ENCODE data around the gene COX6B2.

Gene COX6B2

GRCh38 chr19:55385724-55386492 is 31.4 kb upstream of the COX6B2 start, which contains the start of gene RPL28 (continued):
- no peak for TF ChIP-seq ZNF248 (tag by site-specific recombination; IDR thresholded peaks at IDR 0.05)
- TF ChIP-seq GLIS2 (tag by site-specific recombination; IDR thresholded peaks at IDR 0.05) = no peak
- TF ChIP-seq ZNF670 (tag by site-specific recombination; IDR thresholded peaks at IDR 0.05; ENCODE audit: low read depth) = no peak
- TF ChIP-seq ZNF701 (tag by site-specific recombination; IDR thresholded peaks at IDR 0.05) = no peak
- TF ChIP-seq KLF17 (tag by site-specific recombination; IDR thresholded peaks at IDR 0.05) = peak; percentile 47; the same call in 1 of the 2 replicates
- TF ChIP-seq SCRT1 (tag by site-specific recombination; IDR thresholded peaks at IDR 0.05; ENCODE audit: borderline replicate concordance) = no peak
- TF ChIP-seq ZNF654 (tag by site-specific recombination; IDR thresholded peaks at IDR 0.05; ENCODE audit: low read depth) = no peak
- TF ChIP-seq ZNF221 (tag by site-specific recombination; IDR thresholded peaks at IDR 0.05; ENCODE audit: borderline replicate concordance) = no peak
- no peak for TF ChIP-seq OSR2 (tag by site-specific recombination; IDR thresholded peaks at IDR 0.05)
- TF ChIP-seq GLIS1 (tag by site-specific recombination; IDR thresholded peaks at IDR 0.05) = no peak
- TF ChIP-seq, protein P1, sequence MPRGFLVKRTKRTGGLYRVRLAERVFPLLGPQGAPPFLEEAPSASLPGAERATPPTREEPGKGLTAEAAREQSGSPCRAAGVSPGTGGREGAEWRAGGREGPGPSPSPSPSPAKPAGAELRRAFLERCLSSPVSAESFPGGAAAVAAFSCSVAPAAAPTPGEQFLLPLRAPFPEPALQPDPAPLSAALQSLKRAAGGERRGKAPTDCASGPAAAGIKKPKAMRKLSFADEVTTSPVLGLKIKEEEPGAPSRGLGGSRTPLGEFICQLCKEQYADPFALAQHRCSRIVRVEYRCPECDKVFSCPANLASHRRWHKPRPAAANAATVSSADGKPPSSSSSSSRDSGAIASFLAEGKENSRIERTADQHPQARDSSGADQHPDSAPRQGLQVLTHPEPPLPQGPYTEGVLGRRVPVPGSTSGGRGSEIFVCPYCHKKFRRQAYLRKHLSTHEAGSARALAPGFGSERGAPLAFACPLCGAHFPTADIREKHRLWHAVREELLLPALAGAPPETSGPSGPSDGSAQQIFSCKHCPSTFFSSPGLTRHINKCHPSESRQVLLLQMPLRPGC (tag by site-specific recombination; IDR thresholded peaks at IDR 0.05) = peak; percentile 22; the same call in 1 of the 2 replicates
- peak; percentile 73; the same call in 1 of the 2 replicates for TF ChIP-seq ZNF792 (tag by site-specific recombination; IDR thresholded peaks at IDR 0.05)
- no peak for TF ChIP-seq ZNF138 (tag by site-specific recombination; IDR thresholded peaks at IDR 0.05; ENCODE audit: borderline replicate concordance)
- TF ChIP-seq ZNF214 (tag by site-specific recombination; IDR thresholded peaks at IDR 0.05; ENCODE audit: borderline replicate concordance) = no peak
- no peak for TF ChIP-seq ZNF37A (tag by site-specific recombination; IDR thresholded peaks at IDR 0.05)
- 0 out of 2 replicates have a peak, but pooled peaks have one; percentile 33 for TF ChIP-seq RBAK (tag by site-specific recombination; IDR thresholded peaks at IDR 0.05)
- TF ChIP-seq ZNF26 (tag by site-specific recombination; IDR thresholded peaks at IDR 0.05) = no peak
- TF ChIP-seq CTCF (tag by site-specific recombination; IDR thresholded peaks at IDR 0.05) = 0 out of 2 replicates have a peak, but pooled peaks have one; percentile 31
- peak; percentile 77 for TF ChIP-seq ZNF629 (tag by site-specific recombination; IDR thresholded peaks at IDR 0.05)
- TF ChIP-seq SCRT2 (tag by site-specific recombination; IDR thresholded peaks at IDR 0.05) = no peak
- peak; percentile 54; the same call in 1 of the 2 replicates for TF ChIP-seq ZNF639 (tag by site-specific recombination; IDR thresholded peaks at IDR 0.05)
- TF ChIP-seq, protein P2, sequence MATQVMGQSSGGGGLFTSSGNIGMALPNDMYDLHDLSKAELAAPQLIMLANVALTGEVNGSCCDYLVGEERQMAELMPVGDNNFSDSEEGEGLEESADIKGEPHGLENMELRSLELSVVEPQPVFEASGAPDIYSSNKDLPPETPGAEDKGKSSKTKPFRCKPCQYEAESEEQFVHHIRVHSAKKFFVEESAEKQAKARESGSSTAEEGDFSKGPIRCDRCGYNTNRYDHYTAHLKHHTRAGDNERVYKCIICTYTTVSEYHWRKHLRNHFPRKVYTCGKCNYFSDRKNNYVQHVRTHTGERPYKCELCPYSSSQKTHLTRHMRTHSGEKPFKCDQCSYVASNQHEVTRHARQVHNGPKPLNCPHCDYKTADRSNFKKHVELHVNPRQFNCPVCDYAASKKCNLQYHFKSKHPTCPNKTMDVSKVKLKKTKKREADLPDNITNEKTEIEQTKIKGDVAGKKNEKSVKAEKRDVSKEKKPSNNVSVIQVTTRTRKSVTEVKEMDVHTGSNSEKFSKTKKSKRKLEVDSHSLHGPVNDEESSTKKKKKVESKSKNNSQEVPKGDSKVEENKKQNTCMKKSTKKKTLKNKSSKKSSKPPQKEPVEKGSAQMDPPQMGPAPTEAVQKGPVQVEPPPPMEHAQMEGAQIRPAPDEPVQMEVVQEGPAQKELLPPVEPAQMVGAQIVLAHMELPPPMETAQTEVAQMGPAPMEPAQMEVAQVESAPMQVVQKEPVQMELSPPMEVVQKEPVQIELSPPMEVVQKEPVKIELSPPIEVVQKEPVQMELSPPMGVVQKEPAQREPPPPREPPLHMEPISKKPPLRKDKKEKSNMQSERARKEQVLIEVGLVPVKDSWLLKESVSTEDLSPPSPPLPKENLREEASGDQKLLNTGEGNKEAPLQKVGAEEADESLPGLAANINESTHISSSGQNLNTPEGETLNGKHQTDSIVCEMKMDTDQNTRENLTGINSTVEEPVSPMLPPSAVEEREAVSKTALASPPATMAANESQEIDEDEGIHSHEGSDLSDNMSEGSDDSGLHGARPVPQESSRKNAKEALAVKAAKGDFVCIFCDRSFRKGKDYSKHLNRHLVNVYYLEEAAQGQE (tag by site-specific recombination; IDR thresholded peaks at IDR 0.05) = 0 out of 2 replicates have a peak, but pooled peaks have one; percentile 9
- no peak for TF ChIP-seq ZNF514 (tag by site-specific recombination; IDR thresholded peaks at IDR 0.05)
- TF ChIP-seq ZNF211 (tag by site-specific recombination; IDR thresholded peaks at IDR 0.05; ENCODE audit: low read depth) = no peak
- no peak for TF ChIP-seq ZNF510 (tag by site-specific recombination; IDR thresholded peaks at IDR 0.05; ENCODE audit: insufficient replicate concordance)
- peak; percentile 10; the same call in 1 of the 2 replicates for TF ChIP-seq ZNF449 (tag by site-specific recombination; IDR thresholded peaks at IDR 0.05)
- no peak for TF ChIP-seq ZNF585B (tag by site-specific recombination; IDR thresholded peaks at IDR 0.05)

Measured in HEK293 (cell line).